Esophagus (tissue), 2 donors: ENCODE data around the gene DEFB119. TPM values are rescaled to one million over a fixed set of nuclear protein-coding genes. Genes with fewer than 3 reads are reported as not detected.
"Not testable (repeated sequence)": the region's sequence is repeated elsewhere in the genome, so short reads cannot be mapped to it uniquely, and the experiment has no call there.

Experiments used
- H3K27ac ChIP-seq, 2 donors: one replicate each; pipeline ENCODE4 v1.5.1; 2013; ENCODE audit warnings: low read depth in 2 of 2, mild to moderate bottlenecking in 2 of 2, inconsistent platforms in 1 of 2, low read length in 1 of 2, moderate library complexity in 1 of 2
- H3K27me3 ChIP-seq, 2 donors: one replicate each; pipeline ENCODE4 v1.6.1; 2013; ENCODE audit warnings: low read length in 2 of 2, control low read depth in 1 of 2, mild to moderate bottlenecking in 1 of 2; ENCODE audit not compliant: insufficient read depth in 2 of 2, control insufficient read depth in 1 of 2
- H3K36me3 ChIP-seq, 2 donors: one replicate each; pipeline ENCODE4 v1.6.1; 2013; ENCODE audit warnings: low read length in 1 of 2; ENCODE audit not compliant: control insufficient read depth in 2 of 2, insufficient read depth in 2 of 2
- H3K4me1 ChIP-seq, 2 donors: one replicate each; pipeline ENCODE4 v1.6.1; 2013; ENCODE audit warnings: low read length in 1 of 2; ENCODE audit not compliant: control insufficient read depth in 2 of 2, insufficient read depth in 2 of 2
- H3K4me3 ChIP-seq, 2 donors: one replicate each; pipeline ENCODE4 v1.5.1; 2013; ENCODE audit warnings: low read length in 2 of 2, mild to moderate bottlenecking in 2 of 2, low read depth in 1 of 2, moderate library complexity in 1 of 2
- H3K9me3 ChIP-seq, 2 donors: one replicate each; pipeline ENCODE4 v1.6.1; 2013; ENCODE audit warnings: mild to moderate bottlenecking in 2 of 2, low read depth in 1 of 2, low read length in 1 of 2, moderate library complexity in 1 of 2; ENCODE audit not compliant: control insufficient read depth in 2 of 2, insufficient read depth in 1 of 2
- WGBS, 2 donors: extraction: QIAGEN DNeasy Blood & Tissue Kit; methylation state at CpG; one replicate each; pipeline ENCODE4 v1.1.7; 2013; 5-methylcytosine and 5-hydroxymethylcytosine counted together
- polyA plus RNA-seq, 2 donors: library from polyadenylated mRNA; stranded (reverse); fragments of 200-250 nt; gene quantifications; one replicate each; pipeline ENCODE4 v1.2.3, GENCODE V29; 2013
- donor health status: healthy with polysubstance abuse.
- donor health status: Bipolar disorder and iron deficiency.

The DEFB119 gene, protein sequence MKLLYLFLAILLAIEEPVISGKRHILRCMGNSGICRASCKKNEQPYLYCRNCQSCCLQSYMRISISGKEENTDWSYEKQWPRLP
- polyA plus RNA-seq, result not detected

DNA sequence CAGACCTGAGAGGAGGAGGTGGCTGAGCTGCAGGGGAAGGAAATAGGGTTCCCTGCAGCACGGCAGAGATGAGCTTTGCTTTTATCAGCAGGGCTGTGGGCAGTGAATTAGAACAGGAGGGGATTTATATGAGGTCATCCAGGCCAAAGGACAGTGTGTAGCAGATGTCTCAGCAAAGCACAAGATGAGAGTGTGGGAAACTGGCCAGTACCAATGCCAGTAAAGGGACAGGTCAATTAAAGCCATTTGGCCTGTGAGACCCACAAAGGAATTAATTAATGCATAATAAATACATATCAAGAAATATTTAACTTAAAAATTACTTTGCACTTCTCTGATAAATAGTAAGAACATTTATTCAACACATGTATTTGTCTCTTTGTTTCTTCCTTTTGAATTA is at the start of gene DEFB119:
TSS of gene DEFB119 (minus strand) at position 101 of the 400 bp plus-strand sequence. CDS start 107 bp downstream, outside the sequence.
- no peaks in the 10 kb centered on the region for H3K9me3 ChIP-seq
- 42 to 44% methylated on average over 1 of the region's 1 CpG for WGBS, 2 donors
- H3K27ac ChIP-seq, result no peak within 1 kb of the TSS
- no peak within 1 kb of the TSS for H3K4me3 ChIP-seq
- no peaks in the 10 kb centered on the region for H3K27me3 ChIP-seq
- no peaks in the 10 kb centered on the region for H3K36me3 ChIP-seq
- H3K4me1 ChIP-seq, result no peaks in the 10 kb centered on the region

GRCh38 chr20:31430568-31431115 is 40.3 kb upstream of the DEFB119 start:
- no peaks in the 10 kb centered on the region for H3K9me3 ChIP-seq
- no peaks in the 10 kb centered on the region for H3K27me3 ChIP-seq
- H3K36me3 ChIP-seq, result no peaks in the 10 kb centered on the region
- WGBS, 2 donors, result 54 to 59% methylated on average over 4 of the region's 4 CpGs
- no peak overlapping the region for H3K4me3 ChIP-seq
- no peaks in the 10 kb centered on the region for H3K4me1 ChIP-seq
- H3K27ac ChIP-seq, result no peak overlapping the region

- not testable (repeated sequence) for H3K4me1 ChIP-seq, H3K9me3 ChIP-seq, H3K4me3 ChIP-seq, H3K36me3 ChIP-seq, H3K27ac ChIP-seq, H3K27me3 ChIP-seq
- WGBS, 2 donors, result 93 to 95% methylated on average over 21 to 31 of the region's 31 CpGs
These were observed 37.2 kb upstream of the DEFB119 start for GRCh38 chr20:31427576-31427975.

DNA sequence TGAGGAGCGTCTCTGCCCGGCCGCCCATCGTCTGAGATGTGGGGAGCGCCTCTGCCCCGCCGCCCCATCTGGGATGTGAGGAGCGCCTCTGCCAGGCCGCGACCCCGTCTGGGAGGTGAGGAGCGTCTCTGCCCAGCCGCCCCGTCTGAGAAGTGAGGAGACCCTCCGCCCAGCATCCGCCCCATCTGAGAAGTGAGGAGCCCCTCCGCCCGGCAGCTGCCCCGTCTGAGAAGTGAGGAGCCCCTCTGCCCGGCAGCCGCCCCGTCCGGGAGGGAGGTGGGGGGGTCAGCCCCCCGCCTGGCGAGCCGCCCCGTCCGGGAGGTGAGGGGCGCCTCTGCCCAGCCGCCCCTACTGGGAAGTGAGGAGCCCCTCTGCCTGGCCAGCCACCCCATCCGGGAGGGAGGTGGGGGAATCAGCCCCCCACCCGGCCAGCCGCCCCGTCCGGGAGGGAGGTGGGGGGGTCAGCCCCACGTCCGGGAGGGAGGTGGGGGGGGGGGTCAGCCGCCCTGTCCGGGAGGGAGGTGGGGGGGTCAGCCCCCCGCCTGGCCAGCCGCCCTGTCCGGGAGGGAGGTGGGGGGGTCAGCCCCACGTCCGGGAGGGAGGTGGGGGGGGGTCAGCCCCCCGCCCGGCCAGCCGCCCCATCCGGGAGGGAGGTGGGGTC is 36.6 kb upstream of the DEFB119 start:
- H3K4me3 ChIP-seq, H3K27ac ChIP-seq, H3K4me1 ChIP-seq, H3K36me3 ChIP-seq, H3K27me3 ChIP-seq, H3K9me3 ChIP-seq: not testable (repeated sequence)
- 89 to 91% methylated on average over 19 to 44 of the region's 48 CpGs for WGBS, 2 donors

DNA sequence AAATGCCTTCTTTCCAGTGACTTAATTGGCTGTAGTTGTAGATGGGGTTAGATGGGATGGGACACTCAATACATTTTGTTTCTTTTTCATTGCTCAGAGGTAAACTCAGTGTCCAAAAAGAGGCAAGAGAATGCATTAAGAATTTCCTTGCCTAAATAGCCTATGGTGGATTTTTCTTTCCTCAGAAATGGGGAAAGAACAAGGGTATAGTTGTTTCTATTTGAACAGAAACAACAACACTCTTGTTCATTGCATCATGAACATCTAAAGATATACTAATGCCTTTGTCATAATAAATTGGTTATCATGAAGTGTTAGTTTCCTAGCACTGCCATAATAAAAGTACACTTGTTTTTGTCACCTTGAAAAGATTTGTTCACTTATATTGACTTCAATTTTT is 35.4 kb upstream of the DEFB119 start:
- H3K9me3 ChIP-seq, result no peaks in the 10 kb centered on the region
- H3K4me3 ChIP-seq, result no peak overlapping the region
- no peaks in the 10 kb centered on the region for H3K36me3 ChIP-seq
- no peaks in the 10 kb centered on the region for H3K4me1 ChIP-seq
- H3K27me3 ChIP-seq, result no peaks in the 10 kb centered on the region
- H3K27ac ChIP-seq, result no peak overlapping the region

DNA sequence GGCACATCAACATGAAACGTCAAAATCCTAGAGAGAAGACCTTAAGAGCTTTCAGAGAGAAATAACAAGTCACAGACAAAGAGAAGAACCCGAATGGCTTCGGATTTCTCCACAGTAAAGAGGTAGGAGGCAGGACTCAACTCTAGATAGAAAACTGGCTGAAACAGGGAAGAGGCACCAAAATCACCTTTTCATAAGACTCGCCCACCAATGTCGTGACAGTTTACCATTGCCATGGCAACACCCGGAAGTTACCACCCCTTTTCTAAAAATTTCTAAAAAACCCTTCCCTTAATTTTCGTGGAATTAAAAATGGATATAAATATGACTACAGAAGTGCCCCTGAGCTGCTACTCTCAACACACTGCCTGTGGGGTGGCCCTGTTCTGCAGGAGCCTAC is 27.9 kb upstream of the DEFB119 start:
- Histone ChIP-seq H3K36me3 (no peaks in the 10 kb centered on the region), H3K4me3 (no peak overlapping the region), H3K27me3 (no peaks in the 10 kb centered on the region), H3K9me3 (no peaks in the 10 kb centered on the region), H3K4me1 (no peaks in the 10 kb centered on the region), H3K27ac (no peak overlapping the region)
- WGBS, 2 donors, result 81 to 85% methylated on average over 7 of the region's 7 CpGs

- H3K4me1 ChIP-seq, result no peaks in the 10 kb centered on the region
- H3K27ac ChIP-seq, result no peak overlapping the region
- no peaks in the 10 kb centered on the region for H3K36me3 ChIP-seq
- WGBS, 2 donors, result 89 to 91% methylated on average over 2 of the region's 2 CpGs
- H3K9me3 ChIP-seq, result no peaks in the 10 kb centered on the region
- H3K27me3 ChIP-seq, result no peaks in the 10 kb centered on the region
- H3K4me3 ChIP-seq, result no peak overlapping the region
These were observed 25.3 kb upstream of the DEFB119 start for GRCh38 chr20:31415653-31416052.

DNA sequence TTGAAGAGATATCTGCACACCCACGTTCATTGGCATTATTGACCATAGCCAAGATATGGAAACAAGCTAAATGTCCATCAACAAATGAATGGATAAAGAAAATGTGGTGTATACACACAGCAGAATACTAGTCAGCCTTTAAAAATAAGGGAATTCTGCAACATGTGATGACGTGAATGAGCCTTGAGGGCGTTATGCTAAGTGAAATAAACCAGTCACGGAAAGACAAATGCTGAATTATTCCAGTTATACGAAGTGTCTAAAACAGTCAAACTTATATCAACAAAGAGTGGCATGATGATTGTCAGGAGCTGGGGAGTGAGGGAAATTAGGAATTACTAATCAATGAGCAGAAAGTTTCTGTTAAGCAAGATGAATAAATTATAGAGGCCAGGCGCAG is 24.0 kb upstream of the DEFB119 start:
- Histone ChIP-seq H3K27me3 (no peaks in the 10 kb centered on the region), H3K36me3 (no peaks in the 10 kb centered on the region), H3K27ac (no peak overlapping the region), H3K9me3 (no peaks in the 10 kb centered on the region), H3K4me1 (no peaks in the 10 kb centered on the region), H3K4me3 (no peak overlapping the region)
- 60 to 64% methylated on average over 6 of the region's 6 CpGs for WGBS, 2 donors

GRCh38 chr20:31410011-31410410 is 19.6 kb upstream of the DEFB119 start:
- Histone ChIP-seq H3K4me1 (no peaks in the 10 kb centered on the region), H3K27ac (no peak overlapping the region), H3K4me3 (no peak overlapping the region), H3K36me3 (no peaks in the 10 kb centered on the region), H3K27me3 (no peaks in the 10 kb centered on the region), H3K9me3 (no peaks in the 10 kb centered on the region)
- 39 to 42% methylated on average over 1 of the region's 1 CpG for WGBS, 2 donors

GRCh38 chr20:31406115-31406514 is 15.7 kb upstream of the DEFB119 start, which contains the start of gene DEFB121:
DEFB121 (minus strand) TSS chr20:31406215; CDS start chr20:31406152, 63 bp downstream.
- Histone ChIP-seq H3K4me1 (no peaks in the 10 kb centered on the region), H3K27me3 (no peaks in the 10 kb centered on the region), H3K27ac (no peak within 1 kb of the TSS), H3K9me3 (no peaks in the 10 kb centered on the region), H3K36me3 (no peaks in the 10 kb centered on the region), H3K4me3 (no peak within 1 kb of the TSS)
- 25 to 43% methylated on average over 3 of the region's 3 CpGs for WGBS, 2 donors
